Ovary (tissue), 3 donors: ENCODE data around the gene P2RY8.

Source experiments
- CTCF ChIP-seq, 3 donors: fragments of 450-650 bp in 2 of 3; fragments of 200-600 bp in 1 of 3; IDR thresholded peaks; one replicate each; pipeline versions ENCODE4 v1.5.1 to v1.8.0; 2016 to 2022; ENCODE audit warnings: antibody characterized with exemption in 3 of 3, mild to moderate bottlenecking in 1 of 3
- EP300 ChIP-seq: sonication (generic); formaldehyde crosslinking; IDR thresholded peaks from one replicate; pipeline ENCODE4 v1.6.1; 2017; ENCODE audit warnings: antibody characterized with exemption
- donor health status: DM: no; HTN: no; CAD: no.

- TF ChIP-seq EP300 (no peak), CTCF (IDR thresholded peaks at IDR 0.05) (no peak)
Measured at GRCh38 chrX:1511150-1511549, 25.8 kb downstream of the P2RY8 start.
